HG03045 (cell line): ENCODE measurements around the gene ACAD10.
"Not testable (repeated sequence)": the region's sequence is repeated elsewhere in the genome, so short reads cannot be mapped to it uniquely, and the experiment has no call there.

Experiments used
- ATAC-seq: cut with Tn5 transposase; IDR thresholded peaks from one replicate; pipeline ENCODE4 v1.9.1; 2021; ENCODE audit warnings: mild to moderate bottlenecking, moderate library complexity; ENCODE audit not compliant: unreplicated experiment

The ACAD10 gene

GRCh38 chr12:111686574-111687105, 787 bp downstream of the ACAD10 start:
- ATAC-seq: no peak

- no peak for ATAC-seq
Measured at GRCh38 chr12:111687255-111687654, 1.4 kb downstream of the ACAD10 start.

- ATAC-seq: no peak
Measured at GRCh38 chr12:111687952-111688351, 2.1 kb downstream of the ACAD10 start.

GRCh38 chr12:111691262-111691661, 5.4 kb downstream of the ACAD10 start:
- ATAC-seq: no peak

GRCh38 chr12:111692575-111693210, 6.8 kb downstream of the ACAD10 start:
- no peak for ATAC-seq

GRCh38 chr12:111693818-111694217, 8.0 kb downstream of the ACAD10 start:
- ATAC-seq: no peak

GRCh38 chr12:111699962-111700361, 14.1 kb downstream of the ACAD10 start:
- ATAC-seq: no peak

- ATAC-seq: no peak
Measured at GRCh38 chr12:111705672-111706071, 19.8 kb downstream of the ACAD10 start.

GRCh38 chr12:111706145-111706544, 20.3 kb downstream of the ACAD10 start:
- ATAC-seq: no peak

- ATAC-seq: no peak
Measured at GRCh38 chr12:111715279-111715678, 29.4 kb downstream of the ACAD10 start.

- not testable (repeated sequence) for ATAC-seq
Measured at GRCh38 chr12:111719316-111719715, 33.5 kb downstream of the ACAD10 start.

- ATAC-seq: no peak
Measured at GRCh38 chr12:111720457-111720856, 34.6 kb downstream of the ACAD10 start.

GRCh38 chr12:111723646-111724360, 38.0 kb downstream of the ACAD10 start:
- ATAC-seq: not testable (repeated sequence)

- no peak for ATAC-seq
Measured at GRCh38 chr12:111728795-111729194, 42.9 kb downstream of the ACAD10 start.

- ATAC-seq: no peak
Measured at GRCh38 chr12:111730420-111730819, 44.6 kb downstream of the ACAD10 start.

- no peak for ATAC-seq
Measured at GRCh38 chr12:111732786-111733185, 46.9 kb downstream of the ACAD10 start.

- no peak for ATAC-seq
Measured at GRCh38 chr12:111733340-111733915, 47.6 kb downstream of the ACAD10 start.

- ATAC-seq: not testable (repeated sequence)
Measured at GRCh38 chr12:111739524-111739923, 53.7 kb downstream of the ACAD10 start.

GRCh38 chr12:111741235-111741812, 55.5 kb downstream of the ACAD10 start:
- no peak for ATAC-seq

- ATAC-seq: no peak
Measured at GRCh38 chr12:111745211-111745610, 59.4 kb downstream of the ACAD10 start.

GRCh38 chr12:111747333-111747732, 61.5 kb downstream of the ACAD10 start:
- ATAC-seq: no peak
